PFSK-1 (cell line): ENCODE results near the gene TNFAIP8L2.
A peak's percentile ranks its signal among the peaks of the same experiment; 100 is the strongest.

Experiments used
- FOXP2 ChIP-seq: optimal IDR thresholded peaks from 2 replicates; pipeline ENCODE3; 2011; ENCODE audit warnings: borderline replicate concordance, control low read depth, inconsistent platforms; ENCODE audit not compliant: insufficient read depth; ENCODE audit errors: extremely low read length, extremely low read depth
- POLR2AphosphoS5 ChIP-seq: IDR thresholded peaks from 2 replicates; pipeline ENCODE4 v1.6.1; 2012; ENCODE audit warnings: low read depth, mild to moderate bottlenecking, control low read depth, low read length, moderate library complexity
- TAF1 ChIP-seq: IDR thresholded peaks from 2 replicates; pipeline ENCODE4 v1.6.1; 2012; ENCODE audit warnings: low read length, control low read depth, borderline replicate concordance; ENCODE audit not compliant: insufficient read depth
- TF ChIP-seq, protein P1 (sequence below), 2 experiments: IDR thresholded peaks; 2 replicates each; pipeline versions ENCODE4 v1.6.1 to v1.8.0; 2011 to 2012; ENCODE audit warnings: low read depth in 2 of 2, low read length in 2 of 2, control low read depth in 1 of 2, inconsistent platforms in 1 of 2, mild to moderate bottlenecking in 1 of 2, moderate library complexity in 1 of 2; ENCODE audit not compliant: insufficient read depth in 1 of 2

GRCh38 chr1:151198254-151199127 is 42.0 kb downstream of the TNFAIP8L2 start, which contains the start of gene PIP5K1A:
- TF ChIP-seq POLR2AphosphoS5 (peak; percentile 82), TAF1 (peak; percentile 75; the same call in 1 of the 2 replicates), FOXP2 (peak; percentile 53)
- TF ChIP-seq, protein P1, sequence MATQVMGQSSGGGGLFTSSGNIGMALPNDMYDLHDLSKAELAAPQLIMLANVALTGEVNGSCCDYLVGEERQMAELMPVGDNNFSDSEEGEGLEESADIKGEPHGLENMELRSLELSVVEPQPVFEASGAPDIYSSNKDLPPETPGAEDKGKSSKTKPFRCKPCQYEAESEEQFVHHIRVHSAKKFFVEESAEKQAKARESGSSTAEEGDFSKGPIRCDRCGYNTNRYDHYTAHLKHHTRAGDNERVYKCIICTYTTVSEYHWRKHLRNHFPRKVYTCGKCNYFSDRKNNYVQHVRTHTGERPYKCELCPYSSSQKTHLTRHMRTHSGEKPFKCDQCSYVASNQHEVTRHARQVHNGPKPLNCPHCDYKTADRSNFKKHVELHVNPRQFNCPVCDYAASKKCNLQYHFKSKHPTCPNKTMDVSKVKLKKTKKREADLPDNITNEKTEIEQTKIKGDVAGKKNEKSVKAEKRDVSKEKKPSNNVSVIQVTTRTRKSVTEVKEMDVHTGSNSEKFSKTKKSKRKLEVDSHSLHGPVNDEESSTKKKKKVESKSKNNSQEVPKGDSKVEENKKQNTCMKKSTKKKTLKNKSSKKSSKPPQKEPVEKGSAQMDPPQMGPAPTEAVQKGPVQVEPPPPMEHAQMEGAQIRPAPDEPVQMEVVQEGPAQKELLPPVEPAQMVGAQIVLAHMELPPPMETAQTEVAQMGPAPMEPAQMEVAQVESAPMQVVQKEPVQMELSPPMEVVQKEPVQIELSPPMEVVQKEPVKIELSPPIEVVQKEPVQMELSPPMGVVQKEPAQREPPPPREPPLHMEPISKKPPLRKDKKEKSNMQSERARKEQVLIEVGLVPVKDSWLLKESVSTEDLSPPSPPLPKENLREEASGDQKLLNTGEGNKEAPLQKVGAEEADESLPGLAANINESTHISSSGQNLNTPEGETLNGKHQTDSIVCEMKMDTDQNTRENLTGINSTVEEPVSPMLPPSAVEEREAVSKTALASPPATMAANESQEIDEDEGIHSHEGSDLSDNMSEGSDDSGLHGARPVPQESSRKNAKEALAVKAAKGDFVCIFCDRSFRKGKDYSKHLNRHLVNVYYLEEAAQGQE (IDR thresholded peaks at IDR 0.05; ENCODE audit: insufficient read depth in 1 of 2, low read depth in 2 of 2, low read length in 2 of 2) = peak in 1 of 2 experiments; percentile 30; a peak in 1 of 4 replicates
